ENCODE data around the gene ZDHHC8.

GRCh38 chr22:20152464-20152890 lies 20.9 kb downstream of the ZDHHC8 start:
- TF ChIP-seq CTCF (IDR thresholded peaks at IDR 0.05) (no peak), POLR2A (IDR thresholded peaks at IDR 0.05) (no peak)
